Cardiac muscle cell (in vitro differentiated cells and primary cell): ENCODE results near the gene TMED3. TPM values are rescaled to one million over a fixed set of nuclear protein-coding genes. Genes with fewer than 3 reads are reported as not detected.

ENCODE experiments used
- DNase-seq, 2 donors: peaks; one replicate each; pipeline versions ENCODE4 v3.0.0 to v3.0.0-alpha.2; 2010 to 2017; ENCODE audit warnings: low read depth in 1 of 2, low spot score in 1 of 2
- H3K27ac ChIP-seq: fragments of 200-600 bp; sonication (generic); 2 replicates; pipeline ENCODE4 v1.5.1; 2016
- H3K27me3 ChIP-seq: fragments of 200-600 bp; sonication (generic); 2 replicates; pipeline ENCODE4 v1.6.0; 2016; ENCODE audit warnings: control low read depth
- H3K36me3 ChIP-seq: fragments of 200-600 bp; sonication (generic); 2 replicates; pipeline ENCODE4 v1.5.1; 2016; ENCODE audit warnings: control low read depth
- H3K4me1 ChIP-seq: fragments of 200-600 bp; sonication (generic); 2 replicates; pipeline ENCODE4 v1.8.1; 2017; ENCODE audit warnings: low read depth, mild to moderate bottlenecking, mixed run types
- H3K4me3 ChIP-seq: fragments of 200-600 bp; sonication (generic); 2 replicates; pipeline ENCODE4 v1.5.1; 2016; ENCODE audit warnings: mild to moderate bottlenecking
- H3K9me3 ChIP-seq: fragments of 200-600 bp; sonication (generic); 2 replicates; pipeline ENCODE4 v1.5.1; 2017; ENCODE audit warnings: low read depth, mild to moderate bottlenecking, control low read depth
- CTCF ChIP-seq: IDR thresholded peaks from 2 replicates; pipeline ENCODE4 v1.5.1; 2012; ENCODE audit warnings: low read depth, mild to moderate bottlenecking, low read length
- polyA plus RNA-seq: library from polyadenylated mRNA; unstranded; fragments of >200 nt; fragmentation: Nextera tagmentation; extraction: Ambion mirVana; gene quantifications from 2 replicates; pipeline ENCODE4 v1.2.1, GENCODE V29; 2016
- total RNA-seq: library from RNA; depleted of rRNA; stranded (reverse); fragments of >200 nt; gene quantifications from 2 replicates; pipeline ENCODE4 v1.2.3, GENCODE V29; 2016

TMED3 gene
- total and polyA plus RNA-seq, 2 experiments from 2014 or later: 74.3 to 74.6 TPM

DNA sequence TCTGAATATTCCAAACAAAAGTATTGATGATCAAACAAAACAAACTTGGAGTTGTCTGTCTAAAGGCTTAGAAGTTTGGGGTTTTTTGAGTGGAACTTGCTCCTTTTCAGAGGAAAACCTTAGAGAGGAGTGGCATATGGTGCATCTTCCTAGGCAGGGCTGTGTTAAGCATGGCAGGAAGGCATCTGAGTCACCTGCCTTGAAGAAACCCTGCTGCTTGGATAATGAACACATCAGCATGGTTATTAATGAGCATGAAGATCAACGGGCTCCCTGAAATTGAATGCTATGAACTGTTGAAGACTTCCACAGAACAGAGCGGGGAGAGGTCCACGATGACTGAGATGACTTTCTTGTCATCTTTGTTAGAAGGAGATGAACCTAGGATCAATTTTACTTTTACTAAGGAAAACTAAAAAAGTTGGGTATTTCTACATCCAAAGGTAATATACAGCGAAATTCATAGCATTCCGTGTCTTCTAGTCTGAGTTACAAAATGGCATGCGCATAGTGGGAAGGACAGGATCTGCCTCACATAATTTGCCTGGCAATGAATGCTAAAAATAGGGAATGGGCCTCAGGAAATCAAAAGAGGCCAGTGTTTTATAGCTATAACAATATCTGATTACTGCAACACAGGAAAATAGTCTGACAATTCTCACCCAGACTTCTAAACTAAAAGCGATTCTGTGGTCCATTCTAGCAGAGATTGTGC is 11.6 kb upstream of the TMED3 start:
- Histone ChIP-seq H3K27me3 (peaks cover 65% of the 10 kb centered on the region), H3K4me3 (no peak overlapping the region), H3K4me1 (no peaks in the 10 kb centered on the region), H3K27ac (no peak overlapping the region), H3K36me3 (no peaks in the 10 kb centered on the region), H3K9me3 (no peaks in the 10 kb centered on the region)
- TF ChIP-seq CTCF: no peak
- no peak for DNase-seq

GRCh38 chr15:79299841-79300235 is 11.1 kb upstream of the TMED3 start:
- H3K36me3 ChIP-seq: no peaks in the 10 kb centered on the region
- DNase-seq: no peak
- no peaks in the 10 kb centered on the region for H3K4me1 ChIP-seq
- no peak for TF ChIP-seq CTCF
- peaks cover 70% of the 10 kb centered on the region for H3K27me3 ChIP-seq
- no peak overlapping the region for H3K4me3 ChIP-seq
- no peaks in the 10 kb centered on the region for H3K9me3 ChIP-seq
- H3K27ac ChIP-seq: no peak overlapping the region

DNA sequence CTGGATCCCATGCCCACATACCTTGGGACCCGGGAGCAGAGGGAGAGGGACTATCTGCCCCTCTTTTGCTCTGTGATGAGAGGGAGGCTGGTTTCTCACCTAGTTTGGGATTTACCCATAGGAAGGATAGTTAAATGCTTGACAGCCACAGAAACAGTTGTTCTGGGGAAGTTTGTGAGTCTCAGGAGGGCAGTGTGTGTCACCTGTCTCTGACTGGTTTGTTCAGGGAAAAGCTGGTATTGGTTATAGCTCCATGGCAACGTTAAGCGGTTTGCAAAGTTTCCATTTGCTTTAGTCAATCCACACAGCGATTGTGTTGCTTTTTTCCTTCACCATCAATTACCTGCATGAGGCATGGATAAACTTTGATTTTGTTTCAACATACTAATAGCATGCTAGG is 3.7 kb upstream of the TMED3 start:
- H3K27ac ChIP-seq: no peak overlapping the region
- DNase-seq: no peak
- no peak for TF ChIP-seq CTCF
- H3K4me3 ChIP-seq: no peak overlapping the region
- H3K36me3 ChIP-seq: no peaks in the 10 kb centered on the region
- H3K4me1 ChIP-seq: no peaks in the 10 kb centered on the region
- no peaks in the 10 kb centered on the region for H3K9me3 ChIP-seq
- H3K27me3 ChIP-seq: peaks cover 82% of the 10 kb centered on the region

GRCh38 chr15:79308874-79309273 is 2.0 kb upstream of the TMED3 start:
- Histone ChIP-seq H3K9me3 (no peaks in the 10 kb centered on the region), H3K27me3 (peaks cover 66% of the 10 kb centered on the region), H3K36me3 (no peaks in the 10 kb centered on the region), H3K4me3 (no peak overlapping the region), H3K4me1 (no peaks in the 10 kb centered on the region), H3K27ac (no peak overlapping the region)
- no peak for TF ChIP-seq CTCF
- no peak for DNase-seq

GRCh38 chr15:79310612-79310984 is 314 bp upstream of the TMED3 start:
- H3K9me3 ChIP-seq: no peaks in the 10 kb centered on the region

More at GRCh38 chr15:79310612-79310984, 314 bp upstream of the TMED3 start:
- peak in 1 of 2 donors; percentile 44 for DNase-seq
- Histone ChIP-seq H3K27me3 (peaks cover 49% of the 10 kb centered on the region), H3K4me1 (no peaks in the 10 kb centered on the region), H3K36me3 (peaks cover 14% of the 10 kb centered on the region), H3K27ac (no peak overlapping the region), H3K4me3 (peak overlapping the region; percentile 44)
- no peak for TF ChIP-seq CTCF
